NCI-H82 (cell line): ENCODE data around the gene ZFYVE28.
A peak's percentile ranks its signal among the peaks of the same experiment; 100 is the strongest.
"Not testable (repeated sequence)": the region's sequence is repeated elsewhere in the genome, so short reads cannot be mapped to it uniquely, and the experiment has no call there.

Experiments used
- DNase-seq: peaks from one replicate; lab custom pipeline; 2025; lab: John Stamatoyannopoulos, UW

ZFYVE28 gene

DNA sequence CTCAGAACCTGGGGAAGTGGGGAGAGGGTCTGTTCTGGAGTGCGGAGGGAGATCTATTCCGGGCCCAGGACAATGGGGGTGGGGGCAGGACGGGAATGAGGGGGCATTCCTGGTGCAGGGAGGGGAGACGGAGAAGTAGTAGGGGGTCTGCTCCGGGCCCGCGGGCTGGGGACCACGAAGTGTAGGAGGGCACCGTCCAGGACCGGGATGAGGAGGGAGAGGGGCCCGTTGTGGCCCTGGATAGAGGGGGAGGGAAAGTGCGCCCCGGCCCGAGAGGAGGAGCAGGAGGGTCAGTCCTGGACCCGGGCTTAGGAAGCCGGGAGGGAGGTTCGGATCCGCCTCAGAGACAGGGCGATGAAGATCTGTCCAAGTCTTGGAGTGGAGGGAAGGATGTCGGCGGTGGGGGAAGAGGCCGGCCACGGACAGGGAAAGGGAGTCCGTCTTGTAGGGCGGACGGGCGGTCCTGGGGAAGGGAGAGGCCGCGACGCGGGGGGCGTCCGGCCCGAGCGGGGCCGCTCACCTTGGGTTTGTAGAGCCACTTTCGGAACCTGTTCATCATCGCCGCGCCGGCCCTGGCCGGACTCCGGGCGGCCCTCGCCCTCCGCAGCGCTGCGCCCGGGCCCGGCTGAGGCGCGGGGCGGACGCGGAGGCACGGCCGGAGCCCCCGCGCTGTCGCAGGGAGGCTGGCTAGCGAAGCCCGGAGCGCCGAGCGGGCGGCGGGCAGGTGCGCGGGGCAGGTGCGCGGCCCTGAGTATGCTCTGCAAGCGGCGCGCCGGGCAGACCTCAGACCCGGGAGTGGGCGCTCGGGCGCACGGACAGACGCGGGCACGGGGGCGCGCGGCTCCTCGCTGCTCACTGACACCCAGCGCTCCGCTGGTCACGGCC lies at the start of gene ZFYVE28:
Gene ZFYVE28 (minus strand): TSS at position 881 of the 885 bp plus-strand sequence. CDS start 322 bp downstream, at position 559.
- peak; percentile 31 for DNase-seq

DNA sequence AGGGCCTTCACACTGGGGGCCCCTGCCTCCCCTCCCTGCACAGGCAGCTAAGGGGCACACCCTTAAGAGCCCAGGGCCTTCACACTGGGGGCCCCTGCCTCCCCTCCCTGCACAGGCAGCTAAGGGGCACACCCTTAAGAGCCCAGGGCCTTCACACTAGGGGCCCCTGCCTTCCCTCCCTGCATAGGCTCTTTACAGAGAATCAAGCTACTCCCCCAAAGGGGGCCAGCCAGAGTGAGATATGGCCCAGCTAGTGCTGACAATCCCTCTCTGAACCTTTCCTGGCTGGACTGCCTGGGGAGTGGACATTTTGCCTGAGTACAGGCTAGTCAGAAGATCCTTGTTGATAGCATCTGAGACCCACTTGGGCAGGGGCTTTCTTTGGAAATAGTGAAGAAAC lies 47.1 kb upstream of the ZFYVE28 start:
- not testable (repeated sequence) for DNase-seq

DNA sequence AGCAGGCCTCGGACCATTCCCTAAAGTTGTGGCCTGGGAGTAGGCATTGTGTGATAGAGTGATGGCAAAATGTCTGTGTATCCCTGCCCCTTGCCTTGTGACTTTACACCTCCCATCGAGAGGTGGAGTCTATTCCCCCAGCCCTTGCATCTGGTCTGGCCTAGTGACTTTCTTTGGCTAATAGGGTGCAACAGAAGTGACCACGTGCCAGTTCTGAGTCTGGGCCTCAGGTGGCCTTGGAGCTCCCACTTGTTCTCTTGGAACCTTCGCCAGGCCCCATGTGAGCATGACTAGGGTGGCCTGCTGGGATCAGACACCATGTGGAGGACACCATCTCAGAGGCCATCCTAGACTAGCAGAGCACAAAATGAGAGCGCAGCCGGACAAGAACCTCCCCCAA lies 46.6 kb upstream of the ZFYVE28 start:
- no peak for DNase-seq

DNA sequence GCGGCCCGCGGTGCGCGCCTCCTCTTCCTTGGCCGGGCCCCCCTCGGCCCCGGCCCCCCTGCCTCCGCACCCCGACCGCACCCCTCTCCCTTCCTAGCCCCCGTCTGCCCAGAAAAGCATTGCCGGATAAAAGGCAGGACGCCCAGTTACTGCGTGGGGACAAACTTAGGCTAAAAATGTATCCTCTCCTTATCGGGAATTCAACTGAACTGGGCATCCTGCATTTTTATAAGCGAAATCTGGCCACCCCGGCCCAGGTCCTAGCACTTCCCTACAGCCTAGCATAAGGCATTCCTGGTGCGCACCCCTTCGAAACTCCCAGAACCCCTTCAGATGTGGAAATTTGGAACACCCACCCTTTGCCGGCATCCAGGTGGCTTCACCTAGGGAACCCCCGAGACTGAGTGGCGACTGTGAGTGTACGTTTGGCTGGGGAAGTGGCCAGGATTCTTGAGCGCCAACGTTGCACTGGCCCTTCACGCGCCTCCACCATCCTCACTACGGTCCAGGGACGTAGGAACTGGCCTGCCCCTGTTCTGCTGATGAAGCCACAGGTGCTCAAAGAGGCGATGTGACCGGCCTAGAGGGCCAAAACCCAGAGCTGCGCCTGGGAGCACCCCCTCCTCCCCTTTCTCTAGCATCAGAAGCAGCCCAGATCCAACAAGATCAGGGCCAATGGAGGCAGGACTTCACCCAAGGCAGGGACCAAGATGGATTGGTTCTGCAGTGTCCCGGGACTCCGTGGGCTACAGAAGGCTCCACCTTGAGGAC lies 44.7 kb upstream of the ZFYVE28 start:
- DNase-seq, result no peak

DNA sequence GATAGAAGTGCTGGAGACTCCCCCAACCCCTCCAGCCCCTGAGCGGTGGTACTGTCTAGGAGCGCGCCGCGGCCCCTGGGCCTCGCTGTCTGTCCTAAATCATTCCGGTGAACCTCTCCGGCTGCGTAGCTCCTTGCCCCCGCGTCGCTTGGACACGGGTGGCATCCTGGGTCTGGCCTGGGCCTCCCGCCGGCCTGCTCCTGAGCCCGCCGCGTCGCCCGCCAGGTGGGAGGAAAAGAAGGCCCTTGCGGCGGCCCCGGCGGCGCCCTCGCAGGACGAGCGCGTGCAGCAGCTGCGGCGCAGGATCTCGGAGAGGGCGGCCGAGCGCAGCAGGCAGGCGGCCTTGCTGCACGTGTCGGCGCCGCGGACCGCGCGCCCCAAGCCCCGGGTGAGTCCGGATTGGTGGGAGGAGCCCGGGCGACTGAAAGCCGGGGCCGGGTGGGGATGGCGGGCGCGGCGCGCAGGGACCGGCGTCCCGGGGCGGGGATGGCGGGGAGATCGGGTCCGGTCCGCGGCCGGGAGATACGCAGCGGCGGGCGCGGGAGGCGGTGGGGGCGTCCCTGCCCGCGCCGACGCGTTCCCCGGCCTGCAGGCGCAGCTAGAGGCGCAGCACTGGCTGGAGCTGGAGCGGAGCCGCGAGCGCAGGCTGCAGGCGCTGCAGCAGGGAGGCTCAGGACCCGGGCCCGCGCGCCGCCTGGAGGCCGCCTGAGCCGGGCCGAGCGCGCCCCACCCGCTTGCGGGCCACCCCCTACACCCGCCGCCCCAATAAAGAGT lies 44.0 kb upstream of the ZFYVE28 start:
- DNase-seq, result peak; percentile 74

DNA sequence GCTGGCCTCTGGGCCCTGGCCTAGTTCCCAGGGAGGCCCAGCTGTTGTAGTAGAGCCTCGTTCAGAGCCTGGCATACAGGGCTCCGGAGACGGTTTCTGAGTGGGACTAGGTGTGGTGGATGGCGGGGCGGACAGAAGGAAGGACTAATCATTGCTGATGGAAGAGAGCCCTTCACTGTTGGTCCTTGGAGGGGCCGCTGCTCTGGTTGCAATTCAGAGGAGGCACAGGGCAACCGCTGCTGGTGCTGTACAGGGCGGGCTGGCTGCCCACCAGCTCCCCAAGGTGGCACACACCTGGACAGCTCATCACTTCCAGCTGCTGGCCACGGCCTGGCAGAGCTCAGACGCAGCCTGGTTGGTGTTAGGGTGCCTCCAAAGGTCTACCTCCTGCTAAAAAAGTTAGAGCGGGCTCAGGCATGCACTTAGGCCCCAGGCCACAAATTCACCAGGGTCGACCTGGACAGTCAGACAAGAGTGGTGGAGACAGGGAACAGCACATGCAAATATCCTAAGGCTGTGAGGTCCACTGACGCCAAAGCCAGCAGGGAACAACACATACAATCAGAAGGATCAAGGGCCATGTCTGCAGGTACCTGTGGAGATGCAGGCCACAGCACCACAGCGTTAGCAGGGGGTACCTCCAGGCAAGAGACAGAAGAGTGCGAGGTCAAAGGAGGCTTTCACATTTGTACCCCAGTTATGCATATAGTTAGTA lies 43.0 kb upstream of the ZFYVE28 start:
- DNase-seq, result no peak

DNA sequence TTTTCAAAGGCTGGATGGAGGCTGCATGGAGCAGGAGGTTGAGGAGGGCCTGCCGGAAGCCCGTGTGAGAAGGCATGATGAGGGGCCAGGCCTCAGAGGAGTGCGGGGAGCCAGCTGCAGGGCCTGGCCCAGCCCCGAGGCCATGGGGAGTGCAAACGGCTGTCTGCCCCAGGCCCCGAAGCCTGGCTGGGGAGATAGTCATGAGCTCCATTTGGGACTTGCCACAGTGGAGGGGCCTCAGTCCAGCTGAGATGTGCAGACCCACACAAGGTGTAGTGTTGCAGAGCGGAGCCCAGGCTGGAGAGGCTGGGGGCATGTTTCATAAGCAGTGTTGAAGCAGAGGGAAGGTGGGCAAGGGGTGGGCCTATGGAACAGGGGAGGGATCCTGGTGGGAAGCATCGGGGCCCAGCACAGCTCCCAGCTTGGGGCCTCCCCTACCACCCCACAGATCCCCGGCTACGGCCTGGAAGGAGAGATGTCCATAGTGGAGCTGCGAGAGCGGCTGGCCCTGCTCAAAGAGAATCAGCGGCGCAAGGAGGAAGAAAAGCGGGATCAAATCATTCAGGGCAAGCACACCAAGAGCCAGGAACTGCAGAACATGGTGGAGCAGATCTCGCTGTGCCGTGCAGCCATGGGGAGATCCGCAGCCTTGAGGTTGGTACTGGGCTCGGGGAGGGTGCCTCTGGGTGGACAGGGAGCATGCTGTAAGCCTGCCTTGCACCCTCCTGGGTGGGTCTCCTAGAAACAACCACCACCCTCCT lies 41.3 kb upstream of the ZFYVE28 start:
- DNase-seq, result no peak

DNA sequence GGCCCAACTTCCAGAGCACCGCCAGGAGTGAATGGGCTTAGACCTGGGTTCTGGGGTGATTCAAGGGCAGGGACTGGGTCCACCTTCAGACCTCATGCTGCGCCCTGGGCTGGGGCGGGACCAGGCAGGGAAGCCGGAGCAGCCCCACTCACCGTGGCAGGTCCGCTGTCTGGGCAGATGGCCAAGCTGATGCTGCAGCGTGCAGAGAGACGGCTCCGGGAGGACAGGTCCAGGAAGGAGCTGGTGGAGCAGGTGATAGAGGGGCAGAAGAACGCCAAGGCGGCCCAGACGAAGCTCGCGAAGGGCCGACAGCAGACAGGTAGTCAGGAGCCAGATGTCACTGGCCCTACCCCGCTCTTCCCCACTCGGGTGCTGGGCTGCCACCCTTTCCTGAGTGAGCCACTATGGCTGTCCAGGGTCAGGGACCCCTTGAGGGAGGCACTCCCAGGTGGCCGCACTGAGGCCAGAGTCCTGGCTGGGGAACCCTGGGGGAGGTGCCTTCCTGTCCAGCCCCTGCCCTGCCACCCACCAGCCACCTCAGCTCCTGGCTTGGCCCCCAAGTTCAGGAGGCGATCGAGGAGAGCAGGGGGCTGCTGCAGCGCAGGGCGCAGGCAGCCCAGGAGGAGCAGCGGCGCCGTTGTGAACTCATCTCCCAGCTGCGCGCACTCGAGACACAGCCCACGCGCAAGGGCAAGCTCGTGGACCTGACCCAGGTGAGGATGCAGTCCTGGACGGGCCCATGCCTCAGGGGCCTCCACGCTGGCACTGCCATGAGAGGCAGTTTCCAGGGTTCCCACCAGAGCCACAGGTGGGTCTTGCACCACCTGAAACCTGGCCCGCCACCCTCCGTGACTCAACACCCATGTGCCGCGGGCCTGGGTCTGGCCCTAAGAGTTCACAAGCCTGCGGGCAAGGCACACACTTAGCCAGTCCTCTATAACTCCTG lies 40.4 kb upstream of the ZFYVE28 start:
- no peak for DNase-seq

DNA sequence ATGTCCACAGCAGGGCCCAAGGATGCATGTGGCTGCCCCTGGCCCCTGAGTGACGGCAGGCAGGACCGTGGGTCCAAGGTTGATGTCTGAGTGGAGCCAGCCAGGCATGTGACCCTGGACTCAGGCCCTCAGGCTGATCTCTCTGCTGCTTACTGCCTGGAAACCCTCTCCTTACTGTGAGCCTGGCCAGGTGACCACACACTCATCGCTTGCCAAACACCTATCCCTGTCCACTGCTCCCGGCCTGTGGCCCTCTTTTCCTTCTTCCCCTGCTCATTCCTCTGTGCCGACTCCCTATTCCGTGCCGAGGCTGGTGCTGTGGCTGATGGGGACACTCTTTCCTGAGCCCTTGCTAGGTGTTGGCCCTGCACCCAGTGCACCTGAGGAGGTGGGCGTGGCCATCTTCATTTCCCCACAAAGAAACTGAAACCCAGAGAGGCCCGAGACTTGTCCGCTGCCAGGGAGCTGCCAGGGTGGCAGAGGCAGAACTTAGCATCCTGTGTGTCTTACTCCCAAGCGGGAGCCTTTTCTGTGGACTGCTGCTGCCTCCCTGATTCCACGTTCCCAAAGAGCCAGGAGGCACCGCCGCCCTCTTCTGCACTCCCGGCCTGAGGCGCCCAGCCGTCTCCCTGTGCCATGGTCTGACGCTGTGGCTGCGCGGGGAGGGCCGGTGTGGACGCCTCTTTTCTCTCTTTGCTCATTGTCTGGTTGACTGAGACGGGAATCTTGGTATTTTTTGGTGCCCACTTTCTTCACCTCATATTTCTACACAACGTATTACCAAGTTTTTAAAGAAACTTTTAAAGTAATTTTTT lies 39.2 kb upstream of the ZFYVE28 start:
- no peak for DNase-seq

DNA sequence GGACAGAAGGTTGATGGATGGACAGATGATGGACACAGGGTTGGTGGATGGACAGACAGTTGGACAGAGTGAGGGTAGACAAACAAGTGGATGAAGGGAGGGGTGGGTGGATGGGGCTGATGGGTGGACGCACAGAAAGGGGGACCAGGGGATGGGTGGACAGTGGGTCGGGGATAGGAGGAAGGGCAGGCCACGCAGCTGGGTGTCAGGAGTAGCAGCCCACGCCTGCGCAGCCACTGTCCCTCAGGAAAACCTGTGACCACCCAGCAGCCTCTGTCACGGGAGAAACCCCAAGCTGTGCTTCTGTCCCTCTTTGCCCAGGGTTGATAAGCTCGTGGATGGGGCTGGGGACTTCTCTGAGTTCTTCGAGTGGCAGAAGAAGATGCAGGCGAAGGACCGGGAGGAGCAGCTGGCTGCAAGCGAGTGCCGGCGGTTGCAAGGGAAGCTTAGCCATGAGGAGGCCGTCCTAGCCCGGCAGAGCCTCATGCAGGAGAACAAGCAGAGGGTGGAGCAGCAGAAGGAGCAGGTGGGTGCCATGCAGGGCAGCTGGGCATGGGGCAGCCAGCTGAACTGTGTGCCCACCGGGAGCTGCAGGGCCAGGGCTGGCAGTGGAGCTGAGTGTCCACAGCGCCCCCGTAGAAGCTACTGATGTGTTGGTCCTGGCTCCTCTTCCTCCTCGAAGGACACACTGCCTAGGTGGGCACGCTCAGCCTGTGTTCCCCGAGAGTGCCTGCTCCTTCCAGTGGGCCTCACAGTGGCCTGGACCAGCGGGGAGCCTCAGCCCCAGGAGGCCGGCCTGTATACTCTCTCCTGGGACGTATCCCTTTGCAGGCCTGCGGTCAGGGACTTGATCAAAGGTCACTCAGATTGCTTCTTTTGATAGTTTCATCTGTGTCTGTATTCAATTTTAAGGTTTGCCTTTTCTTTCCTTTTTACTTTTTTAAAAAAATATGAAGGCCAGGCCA lies 33.7 kb upstream of the ZFYVE28 start:
- no peak for DNase-seq

DNA sequence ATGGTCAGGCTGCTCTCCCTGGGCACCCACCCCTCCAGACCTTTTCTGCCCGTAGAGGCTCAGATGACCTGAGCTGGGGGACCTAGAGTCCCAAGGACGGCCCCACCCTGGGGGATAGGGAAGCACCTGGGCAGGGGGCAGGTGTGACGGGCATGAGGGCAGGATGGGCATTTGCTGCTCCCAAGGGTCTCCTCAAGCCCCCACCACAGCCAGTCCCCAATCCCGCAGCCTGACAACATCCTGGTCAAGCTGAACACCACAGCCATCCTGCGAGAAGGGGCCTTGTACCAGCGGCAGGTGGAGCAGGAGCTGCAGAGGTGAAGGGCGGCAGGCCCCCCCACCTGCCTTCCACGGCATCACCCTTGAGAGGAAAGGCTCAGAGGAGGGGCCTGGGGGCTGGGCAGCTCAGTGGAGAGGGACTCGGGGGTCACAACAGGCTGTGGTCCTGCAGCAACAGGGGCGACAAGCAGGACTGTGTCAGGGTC lies 32.6 kb upstream of the ZFYVE28 start:
- DNase-seq, result no peak

DNA sequence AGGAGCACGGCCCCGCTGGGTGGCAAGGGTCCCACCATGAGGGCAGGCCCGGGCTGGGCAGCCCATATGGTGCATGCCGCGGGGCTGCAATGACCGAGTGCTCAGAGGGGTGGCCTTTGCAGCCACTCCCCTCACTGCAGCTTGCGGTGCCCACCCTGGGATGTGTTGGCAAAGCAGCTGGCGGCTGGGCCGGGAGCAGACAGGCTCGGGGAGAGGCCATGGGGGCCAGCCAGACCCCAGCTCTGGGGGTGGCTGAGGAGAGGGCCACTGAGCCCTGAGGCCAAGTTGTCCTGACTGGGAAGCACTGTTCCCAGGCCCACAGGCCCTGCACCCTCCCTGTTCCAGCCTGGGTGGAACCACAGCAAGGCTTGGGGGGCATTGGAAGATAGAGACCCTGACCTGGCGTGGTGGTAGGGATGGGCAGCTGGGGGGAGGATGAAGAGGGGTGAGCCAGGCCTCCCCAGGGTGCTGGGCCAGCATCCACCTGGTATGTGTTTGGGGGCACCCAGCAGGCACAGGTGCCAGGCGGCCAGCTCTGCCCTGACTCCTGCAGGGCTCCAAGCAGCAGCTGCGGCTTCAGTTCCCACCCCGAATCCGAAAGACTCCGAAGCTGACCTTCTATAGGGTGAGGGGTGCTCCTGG lies 32.1 kb upstream of the ZFYVE28 start:
- no peak for DNase-seq

DNA sequence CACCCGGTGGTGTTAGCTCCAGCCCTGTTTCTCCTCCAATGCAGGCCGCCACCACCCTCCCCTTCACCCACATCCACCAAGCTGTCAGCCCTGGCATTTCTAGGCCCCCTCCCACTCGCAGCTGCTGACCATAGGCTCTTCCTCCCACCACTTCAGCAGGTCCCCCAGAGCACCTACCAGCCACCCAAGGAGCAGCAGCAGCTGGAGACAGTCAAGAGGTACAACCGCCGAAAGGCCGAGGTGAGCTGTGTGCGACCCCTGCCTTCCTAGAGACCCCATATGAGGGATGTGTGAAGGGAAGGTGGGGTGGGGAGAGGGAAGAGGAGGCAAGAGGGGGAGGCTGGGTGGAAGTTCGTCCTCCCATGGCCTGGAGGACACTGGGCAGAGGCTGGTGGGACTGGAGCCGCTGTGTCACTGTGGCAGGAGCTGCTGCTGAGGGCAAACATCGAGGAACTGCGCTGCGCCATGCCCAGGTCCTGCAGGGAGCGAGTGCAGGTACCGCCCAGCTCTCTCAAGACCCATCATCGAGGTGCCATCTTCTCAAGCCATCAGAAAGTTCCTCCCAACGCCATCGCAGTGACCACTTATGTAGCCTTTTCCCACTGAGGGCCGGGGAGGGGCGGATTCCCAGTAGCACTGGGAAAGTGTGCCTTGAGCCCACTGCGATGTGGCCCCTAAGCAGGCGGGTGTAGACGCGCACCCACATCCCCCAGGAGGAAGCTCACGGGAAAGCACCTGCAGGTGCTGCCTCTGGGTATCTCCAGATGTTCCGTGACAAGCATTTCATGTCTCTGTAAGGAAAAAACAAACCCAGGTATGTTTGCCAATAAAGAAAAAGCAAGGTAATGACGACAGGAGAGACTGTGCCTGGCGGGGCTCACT lies 31.3 kb upstream of the ZFYVE28 start:
- no peak for DNase-seq

DNA sequence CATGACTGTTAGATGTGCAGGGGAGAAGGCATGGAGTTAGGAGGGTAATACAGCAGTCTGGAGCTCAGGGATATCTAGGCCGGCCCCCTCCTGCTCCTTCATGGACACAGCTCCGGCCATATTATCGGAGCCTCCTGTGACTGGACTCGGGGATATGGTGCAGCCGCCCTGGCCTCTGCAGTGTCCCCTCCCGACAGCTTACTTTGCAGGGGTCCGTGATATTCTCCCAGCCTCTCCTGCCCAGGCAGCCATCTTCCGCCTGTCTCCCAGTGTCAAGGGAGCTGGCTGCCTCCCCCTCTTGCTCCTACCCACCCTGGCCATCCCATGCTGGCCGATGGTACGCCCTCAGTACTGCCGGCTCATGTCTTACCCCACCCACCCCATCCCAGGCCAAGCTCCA lies 30.6 kb upstream of the ZFYVE28 start:
- DNase-seq, result no peak

DNA sequence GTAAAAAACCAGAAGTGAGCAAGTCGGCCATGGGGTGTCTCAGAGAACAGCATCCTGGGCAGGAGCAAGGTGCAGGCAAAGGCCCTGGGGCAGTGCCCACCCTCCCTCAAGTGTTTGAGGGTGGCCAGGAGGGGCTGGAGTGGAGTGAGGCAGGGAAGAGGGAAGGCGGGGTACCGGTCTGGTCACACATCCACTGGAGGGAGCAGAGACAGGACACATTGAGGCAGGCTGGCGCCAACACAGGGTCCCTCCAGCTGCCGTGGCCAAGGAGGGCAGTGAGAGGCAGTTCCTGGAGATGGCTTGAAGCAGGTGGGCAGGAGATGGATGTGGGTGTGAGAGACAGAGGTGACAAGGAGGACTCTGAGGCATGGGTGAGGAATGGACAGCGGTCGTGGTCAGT lies 30.1 kb upstream of the ZFYVE28 start:
- no peak for DNase-seq
